Neural crest cell (in vitro differentiated cells): ENCODE measurements around the gene DEFB108B. TPM values are rescaled to one million over a fixed set of nuclear protein-coding genes. Genes with fewer than 3 reads are reported as not detected.
A peak's percentile ranks its signal among the peaks of the same experiment; 100 is the strongest.
"Not testable (repeated sequence)": the region's sequence is repeated elsewhere in the genome, so short reads cannot be mapped to it uniquely, and the experiment has no call there.

Source experiments
- DNase-seq: peaks from one replicate; pipeline ENCODE4 v3.0.0; 2021; ENCODE audit warnings: low read depth, mixed read lengths, low spot score
- H3K27ac Mint-ChIP-seq: one replicate; pipeline ENCODE4 v1.8.0; 2021; ENCODE audit warnings: mild to moderate bottlenecking, mixed read lengths; ENCODE audit not compliant: unreplicated experiment
- H3K27me3 Mint-ChIP-seq: 2 replicates; pipeline ENCODE4 v1.8.0; 2021; ENCODE audit warnings: low read depth, mild to moderate bottlenecking, mixed read lengths
- H3K36me3 Mint-ChIP-seq: 2 replicates; pipeline ENCODE4 v1.8.0; 2021; ENCODE audit warnings: low read depth, mild to moderate bottlenecking, mixed read lengths
- H3K4me1 Mint-ChIP-seq: 2 replicates; pipeline ENCODE4 v1.8.0; 2021; ENCODE audit warnings: mixed read lengths
- H3K4me3 Mint-ChIP-seq: one replicate; pipeline ENCODE4 v1.8.0; 2021; ENCODE audit warnings: mild to moderate bottlenecking, mixed read lengths
- H3K9me3 Mint-ChIP-seq: 2 replicates; pipeline ENCODE4 v1.8.0; 2021; ENCODE audit warnings: mixed read lengths
- CTCF ChIP-seq: fragments of 200-600 bp; sonication (generic); conservative IDR thresholded peaks from 2 replicates; pipeline ENCODE4 v1.5.0; 2021; ENCODE audit warnings: antibody characterized with exemption, mild to moderate bottlenecking
- long read RNA-seq: library from polyadenylated mRNA; unstranded; transcript quantifications from one replicate; pipeline ENCODE4 v2.0.0, GENCODE V29; 2020
- total RNA-seq: library from RNA; stranded (reverse); gene quantifications from 2 replicates; pipeline ENCODE4 v1.2.1, GENCODE V29; 2021

DEFB108B gene
- total RNA-seq, result not detected in 2 replicates
- long read RNA-seq, result 0 reads

- H3K27me3 Mint-ChIP-seq, H3K27ac Mint-ChIP-seq, H3K36me3 Mint-ChIP-seq, H3K9me3 Mint-ChIP-seq, H3K4me1 Mint-ChIP-seq, H3K4me3 Mint-ChIP-seq, DNase-seq: not testable (repeated sequence)
These were observed at the start of gene DEFB108B for GRCh38 chr11:71832811-71833210. TSS of gene DEFB108B (plus strand) at chr11:71833200. CDS start at chr11:71833200, 0 bp downstream.

GRCh38 chr11:71786114-71786847 is 46.7 kb upstream of the DEFB108B start:
- not testable (repeated sequence) for H3K36me3 Mint-ChIP-seq, DNase-seq

GRCh38 chr11:71786848-71787097 is 46.2 kb upstream of the DEFB108B start:
- not testable (repeated sequence) for H3K36me3 Mint-ChIP-seq, H3K27me3 Mint-ChIP-seq, H3K9me3 Mint-ChIP-seq
- H3K27ac Mint-ChIP-seq, result peak overlapping the region; percentile 91
- H3K4me1 Mint-ChIP-seq, result peaks cover 19% of the 10 kb centered on the region
- peak; percentile 98 for DNase-seq
- peak overlapping the region; percentile 99 for H3K4me3 Mint-ChIP-seq

More at GRCh38 chr11:71786114-71786847, 46.7 kb upstream of the DEFB108B start:
- H3K9me3 Mint-ChIP-seq, H3K27me3 Mint-ChIP-seq: not testable (repeated sequence)
- Mint-ChIP-seq H3K4me3 (peak overlapping the region; percentile 99), H3K4me1 (peaks cover 19% of the 10 kb centered on the region), H3K27ac (peak overlapping the region; percentile 70)

GRCh38 chr11:71787098-71787823 is 45.7 kb upstream of the DEFB108B start:
- Mint-ChIP-seq H3K36me3 (no peaks in the 10 kb centered on the region), H3K9me3 (no peaks in the 10 kb centered on the region), H3K27ac (peak overlapping the region; percentile 91), H3K4me3 (peak overlapping the region; percentile 99), H3K27me3 (peaks cover 7% of the 10 kb centered on the region), H3K4me1 (peaks cover 19% of the 10 kb centered on the region)
- peak; percentile 88 for DNase-seq
- no peak for TF ChIP-seq CTCF

GRCh38 chr11:71787824-71788454 is 45.1 kb upstream of the DEFB108B start:
- not testable (repeated sequence) for DNase-seq, H3K9me3 Mint-ChIP-seq, H3K36me3 Mint-ChIP-seq, H3K27me3 Mint-ChIP-seq
- Mint-ChIP-seq H3K4me1 (peaks cover 24% of the 10 kb centered on the region), H3K4me3 (peak overlapping the region; percentile 99), H3K27ac (peak overlapping the region; percentile 62)
- peak; percentile 11 for TF ChIP-seq CTCF

GRCh38 chr11:71789444-71790196 is 43.4 kb upstream of the DEFB108B start:
- H3K27me3 Mint-ChIP-seq, H3K27ac Mint-ChIP-seq, DNase-seq, H3K36me3 Mint-ChIP-seq, H3K9me3 Mint-ChIP-seq: not testable (repeated sequence)
- H3K4me1 Mint-ChIP-seq, result peaks cover 24% of the 10 kb centered on the region
- peak overlapping the region; percentile 99 for H3K4me3 Mint-ChIP-seq

GRCh38 chr11:71791111-71791510 is 41.9 kb upstream of the DEFB108B start:
- not testable (repeated sequence) for H3K9me3 Mint-ChIP-seq, H3K27me3 Mint-ChIP-seq, H3K36me3 Mint-ChIP-seq, DNase-seq
- Mint-ChIP-seq H3K27ac (peak overlapping the region; percentile 50), H3K4me1 (peaks cover 21% of the 10 kb centered on the region), H3K4me3 (peak overlapping the region; percentile 54)
